GM12878 (cell line): ENCODE data around the gene C11orf91. TPM values are rescaled to one million over a fixed set of nuclear protein-coding genes. Genes with fewer than 3 reads are reported as not detected.
A peak's percentile ranks its signal among the peaks of the same experiment; 100 is the strongest.

Experiments used
- ATAC-seq: fragments of 200-7000 bp; cut with Tn5 transposase; 3 replicates; pipeline ENCODE4 v1.9.1; 2020; ENCODE audit warnings: mild to moderate bottlenecking, moderate library complexity
- BruUV-seq: library from RNA; stranded (reverse); fragments of 400-500 nt; replicated peaks from 2 replicates; lab custom pipeline; 2021; lab: Mats Ljungman, UMichigan
- CTCF ChIA-PET: fragments of 300-600 bp; sonication (Branson Sonifier 250); formaldehyde crosslinking; extraction: SDS; loops from one replicate; lab custom pipeline; 2021; ENCODE audit warnings: inconsistent platforms; lab: Yijun Ruan, JAX
- POLR2A ChIA-PET: fragments of 350-600 bp; formaldehyde crosslinking; extraction: SDS; loops from one replicate; lab custom pipeline; 2021; ENCODE audit warnings: inconsistent platforms; lab: Charles Lee
- RAD21 ChIA-PET: fragments of 300-600 bp; sonication (Branson Sonifier 250); formaldehyde crosslinking; loops from one replicate; lab custom pipeline; 2023; ENCODE audit warnings: antibody characterized with exemption; ENCODE audit not compliant: unreplicated experiment; lab: Charles Lee
- SMC1A ChIA-PET: fragments of 300-600 bp; sonication (Branson Sonifier 250); formaldehyde crosslinking; loops from one replicate; lab custom pipeline; 2023; ENCODE audit not compliant: unreplicated experiment, uncharacterized antibody; lab: Charles Lee
- DNase-seq: peaks from one replicate; pipeline ENCODE4 v3.0.0-alpha.2; 2011; ENCODE audit warnings: low read depth, low spot score
- FAIRE-seq: peaks from 3 replicates; lab custom pipeline; 2011; peaks lifted over from hg19 to GRCh38; lab: Jason Lieb, UNC
- H2AFZ ChIP-seq: 2 replicates; pipeline ENCODE4 v1.6.0; 2011; ENCODE audit warnings: low read depth, low read length, control low read depth; ENCODE audit not compliant: control insufficient read depth
- H3K27ac ChIP-seq: 2 replicates; pipeline ENCODE4 v1.5.1; 2011; ENCODE audit warnings: control low read depth; ENCODE audit not compliant: control insufficient read depth, insufficient read depth
- H3K27me3 ChIP-seq, 2 experiments: replicated peaks in 1 of 2; 2 replicates each; pipeline versions ENCODE4 v1.6.0 to v1.6.1; 2011; ENCODE audit warnings: low read length in 1 of 2; ENCODE audit not compliant: control insufficient read depth in 2 of 2, insufficient read depth in 2 of 2
- H3K36me3 ChIP-seq, 2 experiments: 2 replicates each; pipeline ENCODE4 v1.5.1; 2011; ENCODE audit warnings: low read length in 1 of 2; ENCODE audit not compliant: control insufficient read depth in 2 of 2, insufficient read depth in 2 of 2
- H3K4me1 ChIP-seq: 2 replicates; pipeline ENCODE4 v1.6.1; 2011; ENCODE audit warnings: mild to moderate bottlenecking, low read length, moderate library complexity, mixed read lengths; ENCODE audit not compliant: control insufficient read depth, insufficient read depth
- H3K4me2 ChIP-seq: 2 replicates; pipeline ENCODE4 v1.6.0; 2011; ENCODE audit warnings: control low read depth; ENCODE audit not compliant: control insufficient read depth, insufficient read depth
- H3K4me3 ChIP-seq: fragments of 200-600 bp; sonication (generic); 2 replicates; pipeline ENCODE4 v1.5.1; 2016
- H3K79me2 ChIP-seq: 2 replicates; pipeline ENCODE4 v1.6.0; 2011; ENCODE audit warnings: low read length; ENCODE audit not compliant: control insufficient read depth, insufficient read depth
- H3K9ac ChIP-seq: 2 replicates; pipeline ENCODE4 v1.8.0; 2011; ENCODE audit warnings: low read length, control low read depth, mixed read lengths; ENCODE audit not compliant: control insufficient read depth, insufficient read depth
- H3K9me3 ChIP-seq: replicated peaks from 3 replicates; pipeline ENCODE4 v1.5.1; 2011; ENCODE audit warnings: mild to moderate bottlenecking, low read length; ENCODE audit not compliant: control insufficient read depth, insufficient read depth
- H4K20me1 ChIP-seq: 2 replicates; pipeline ENCODE4 v1.6.0; 2011; ENCODE audit not compliant: control insufficient read depth, insufficient read depth
- CBX5 ChIP-seq: sonication (generic); IDR thresholded peaks from 2 replicates; pipeline ENCODE4 v1.6.1; 2016; ENCODE audit warnings: low read depth, moderate library complexity, mild to moderate bottlenecking, inconsistent platforms
- CEBPB ChIP-seq, 2 experiments: fragments of 150-350 bp in 1 of 2; IDR thresholded peaks; 2 replicates each; pipeline ENCODE4 v1.6.1; 2012 to 2014; ENCODE audit warnings: low read depth in 2 of 2, low read length in 2 of 2, borderline replicate concordance in 1 of 2, inconsistent platforms in 1 of 2
- CHD2 ChIP-seq: IDR thresholded peaks from 2 replicates; pipeline ENCODE4 v1.6.1; 2011; ENCODE audit warnings: low read depth, low read length, improper control_type of control experiment, borderline replicate concordance
- ELK1 ChIP-seq: IDR thresholded peaks from 2 replicates; pipeline ENCODE4 v1.6.1; 2012; ENCODE audit warnings: low read depth, low read length, improper control_type of control experiment
- EZH2 ChIP-seq: IDR thresholded peaks from 2 replicates; pipeline ENCODE4 v1.6.1; 2012; ENCODE audit warnings: low read depth, mild to moderate bottlenecking, control low read depth, inconsistent platforms, low read length, borderline replicate concordance; ENCODE audit not compliant: control insufficient read depth
- IRF3 ChIP-seq: fragments of 450-650 bp; IDR thresholded peaks from 2 replicates; pipeline ENCODE4 v1.6.1; 2014; ENCODE audit warnings: mild to moderate bottlenecking
- MAX ChIP-seq: IDR thresholded peaks from 2 replicates; pipeline ENCODE4 v1.6.1; 2012; ENCODE audit warnings: low read depth, low read length, improper control_type of control experiment
- NBN ChIP-seq: fragments of 450-650 bp; IDR thresholded peaks from 2 replicates; pipeline ENCODE4 v1.6.1; 2016
- PAX8 ChIP-seq: fragments of 450-650 bp; IDR thresholded peaks from 2 replicates; pipeline ENCODE4 v1.6.1; 2017; ENCODE audit warnings: mild to moderate bottlenecking, moderate library complexity
- RAD51 ChIP-seq: fragments of 450-650 bp; IDR thresholded peaks from 2 replicates; pipeline ENCODE4 v1.6.1; 2016; ENCODE audit warnings: moderate library complexity, mild to moderate bottlenecking, inconsistent platforms
- USF1 ChIP-seq: IDR thresholded peaks from 2 replicates; pipeline ENCODE4 v1.6.1; 2011; ENCODE audit warnings: borderline replicate concordance, low read depth, mild to moderate bottlenecking, moderate library complexity, mixed read lengths, low read length; ENCODE audit not compliant: insufficient read depth; ENCODE audit errors: extremely low read length
- ZBTB33 ChIP-seq: fragments of 450-650 bp; IDR thresholded peaks from 2 replicates; pipeline ENCODE4 v1.6.1; 2017; ENCODE audit warnings: mild to moderate bottlenecking
- ZBTB40 ChIP-seq: fragments of 450-650 bp; IDR thresholded peaks from 2 replicates; pipeline ENCODE4 v1.6.1; 2016; ENCODE audit warnings: mild to moderate bottlenecking, moderate library complexity, borderline replicate concordance
- ZNF207 ChIP-seq: fragments of 450-650 bp; IDR thresholded peaks from 2 replicates; pipeline ENCODE4 v1.6.1; 2014; ENCODE audit warnings: antibody characterized with exemption, mild to moderate bottlenecking, borderline replicate concordance
- ZNF622 ChIP-seq: fragments of 450-650 bp; IDR thresholded peaks from 2 replicates; pipeline ENCODE4 v1.6.1; 2017; ENCODE audit warnings: mild to moderate bottlenecking, inconsistent platforms
- WGBS: methylation state at CpG from one replicate; pipeline ENCODE4 v1.1.6; 2016; ENCODE audit warnings: low lambda C conversion rate; ENCODE audit not compliant: insufficient replicate concordance, insufficient coverage; ENCODE audit errors: missing lambda C conversion rate; 5-methylcytosine and 5-hydroxymethylcytosine counted together
- in situ Hi-C: fragments of 300-500 bp; cut with MboI; formaldehyde crosslinking; loops from 9 replicates; pipeline ENCODE4 v1.14.3; 2018; ENCODE audit warnings: mixed read lengths
- intact Hi-C: fragments of 100-400 bp; cut with micrococcal nuclease; formaldehyde crosslinking; loops from one replicate; pipeline ENCODE4 v1.14.2; 2022; ENCODE audit not compliant: unreplicated experiment
- polyA plus RNA-seq, 11 experiments: library from polyadenylated mRNA; depleted of rRNA in 4 of 11; unstranded in 6 of 11; stranded (reverse) in 5 of 11; fragments of >200 nt; fragmentation: Nextera tagmentation in 4 of 11; fragmentation: Illumina TruSeq in 1 of 11; extraction: Ambion mirVana in 4 of 11; extraction: Trizol in 1 of 11; gene quantifications; 1 replicate in 1 of 11; 2 replicates in 10 of 11; pipeline versions ENCODE4 v1.2.1 to v1.2.3, GENCODE V29; 2011 to 2016; ENCODE audit warnings: inconsistent platforms in 2 of 11, missing spikeins in 2 of 11, low read depth in 1 of 11
- total RNA-seq, 4 experiments: library from RNA; depleted of rRNA in 3 of 4; stranded (reverse); fragments of >200 nt in 3 of 4; fragmentation: Illumina TruSeq in 1 of 4; extraction: Trizol in 1 of 4; gene quantifications; 2 replicates each; pipeline versions ENCODE4 v1.2.1 to v1.2.3, GENCODE V29; 2013 to 2021

Gene C11orf91
- total and polyA plus RNA-seq, 10 of the 15 experiments (the other 5 are each of a cell fraction or from before 2014, with no cell fraction given), result not detected

- no TSS peak for BruUV-seq
- Histone ChIP-seq H3K79me2 (no peaks in the 10 kb centered on the region), H2AFZ (peak overlapping the region; percentile 1; the same call in 1 of the 2 replicates), H3K27me3 (no peaks in the 10 kb centered on the region), H3K36me3 (no peaks in the 10 kb centered on the region), H3K9ac (no peak overlapping the region), H4K20me1 (no peaks in the 10 kb centered on the region), H3K9me3 (no peaks in the 10 kb centered on the region), H3K4me2 (peak overlapping the region; percentile 42; the same call in 1 of the 2 replicates), H3K4me3 (no peak overlapping the region), H3K27ac (peak overlapping the region; percentile 41), H3K4me1 (peaks cover 19% of the 10 kb centered on the region)
- FAIRE-seq, result no peak
- SMC1A ChIA-PET, result interaction anchor here (1.4 kb wide), 1 partner anchor 29 kb away, joined by 3 read pairs; no protein-coding TSS in a partner anchor
- in situ Hi-C loops (no loop called here), intact Hi-C loops (no loop called here)
- RAD21 ChIA-PET, result no interaction called here
- no peak for DNase-seq
- CTCF ChIA-PET, result no interaction called here
- POLR2A ChIA-PET, result no interaction called here
- no peak; the same call in 2 of the 3 replicates for ATAC-seq
- WGBS, result 42% methylated on average over 7 of the region's 7 CpGs
- TF ChIP-seq ZBTB33 (no peak), USF1 (no peak), PAX8 (no peak), CEBPB (IDR thresholded peaks at IDR 0.05; ENCODE audit: borderline replicate concordance in 1 of 2, low read depth in 2 of 2, low read length in 2 of 2) (no peak), IRF3 (no peak), ZNF622 (no peak), ZNF207 (no peak), CBX5 (no peak), MAX (no peak), NBN (no peak), EZH2 (no peak), RAD51 (no peak), ELK1 (no peak), ZBTB40 (no peak), CHD2 (no peak)
Observed at GRCh38 chr11:33656768-33657167, 43.9 kb downstream of the C11orf91 start.
